ENCODE measurements around the gene MEGF6. TPM values are rescaled to one million over a fixed set of nuclear protein-coding genes. Genes with fewer than 3 reads are reported as not detected.
"Not testable (repeated sequence)": the region's sequence is repeated elsewhere in the genome, so short reads cannot be mapped to it uniquely, and the experiment has no call there.

MEGF6 gene
- total RNA-seq, 6 experiments from 2014 or later, result 2.2 to 9.6 (median 4.4) TPM

GRCh38 chr1:3623441-3624199 is 12.3 kb upstream of the MEGF6 start:
- ATAC-seq, result no peak

GRCh38 chr1:3622102-3622501 is 10.8 kb upstream of the MEGF6 start:
- H3K36me3 ChIP-seq; ATAC-seq; H3K27ac ChIP-seq; DNase-seq; H3K4me3 ChIP-seq; H3K27me3 ChIP-seq; H3K9me3 ChIP-seq; intact Hi-C loops (cut with DNase I): not testable (repeated sequence)
- H3K4me1 ChIP-seq, result peaks cover 0 to 28% (median 5%) of the 10 kb centered on the region in 4 donors
- WGBS (ENCODE audit: insufficient coverage, low coverage, low lambda C conversion rate, missing lambda C conversion rate), result 73% methylated on average over 7 of the region's 9 CpGs

More at GRCh38 chr1:3623441-3624199, 12.3 kb upstream of the MEGF6 start:
- no peak for DNase-seq
- TF ChIP-seq POLR2A (IDR thresholded peaks at IDR 0.05) (no peak), CTCF (IDR thresholded peaks at IDR 0.05) (no peak)
- WGBS (ENCODE audit: insufficient coverage, low coverage, low lambda C conversion rate, missing lambda C conversion rate), result 27% methylated on average over 21 of the region's 23 CpGs
- H3K9me3 ChIP-seq, result no peaks in the 10 kb centered on the region
- peak overlapping the region in 2 of 3 donors; percentile 44 to 72 for H3K27ac ChIP-seq
- no peaks in the 10 kb centered on the region for H3K27me3 ChIP-seq
- intact Hi-C loops (cut with DNase I), result no loop called here
- H3K36me3 ChIP-seq, result peaks cover 0 to 23% (median 14%) of the 10 kb centered on the region in 4 donors
- H3K4me1 ChIP-seq, result peaks cover 0 to 28% (median 5%) of the 10 kb centered on the region in 4 donors
- H3K4me3 ChIP-seq, result peak overlapping the region; percentile 89 to 99 (median 96)

GRCh38 chr1:3621151-3621671 is 9.9 kb upstream of the MEGF6 start:
- H3K27ac ChIP-seq; intact Hi-C loops (cut with DNase I); DNase-seq; H3K27me3 ChIP-seq; ATAC-seq; H3K36me3 ChIP-seq; H3K4me3 ChIP-seq; H3K9me3 ChIP-seq: not testable (repeated sequence)
- WGBS (ENCODE audit: insufficient coverage, low coverage, low lambda C conversion rate, missing lambda C conversion rate), result 22% methylated on average over 13 of the region's 15 CpGs
- peak in 3 of 4 donors; percentile 34 to 61 (median 54) for TF ChIP-seq CTCF (IDR thresholded peaks at IDR 0.05)
- peaks cover 0 to 25% (median 3%) of the 10 kb centered on the region in 4 donors for H3K4me1 ChIP-seq

- 87% methylated on average over 9 of the region's 12 CpGs for WGBS (ENCODE audit: insufficient coverage, low coverage, low lambda C conversion rate, missing lambda C conversion rate)
- H3K4me1 ChIP-seq, result peaks cover 0 to 19% (median under 1%) of the 10 kb centered on the region in 4 donors
- TF ChIP-seq CTCF (IDR thresholded peaks at IDR 0.05), result no peak
- no peak for TF ChIP-seq POLR2A (IDR thresholded peaks at IDR 0.05)
- no peaks in the 10 kb centered on the region for H3K9me3 ChIP-seq
- no peaks in the 10 kb centered on the region for H3K27me3 ChIP-seq
- intact Hi-C loops (cut with DNase I), result no loop called here
- H3K27ac ChIP-seq, result no peak overlapping the region
- H3K4me3 ChIP-seq, result no peak overlapping the region
- DNase-seq (no peak), ATAC-seq (no peak)
- no peaks in the 10 kb centered on the region for H3K36me3 ChIP-seq
Measured at GRCh38 chr1:3620708-3621107, 9.4 kb upstream of the MEGF6 start.

Measured in right lobe of liver (tissue), 6 donors.